Measurements from ENCODE around the gene NTM.

NTM gene

GRCh38 chr11:131683131-131683530 lies 312.7 kb downstream of the NTM start:
- FAIRE-seq (no peak), DNase-seq (ENCODE audit: insufficient read length, low spot score) (no peak)
- no peak for TF ChIP-seq CTCF (IDR thresholded peaks at IDR 0.05; ENCODE audit: insufficient read depth, missing control alignments)

- TF ChIP-seq CTCF (IDR thresholded peaks at IDR 0.05; ENCODE audit: insufficient read depth, missing control alignments) = no peak
- FAIRE-seq (no peak), DNase-seq (ENCODE audit: insufficient read length, low spot score) (no peak)
These were observed 313.3 kb downstream of the NTM start for GRCh38 chr11:131683666-131684065.

GRCh38 chr11:131684111-131685060 lies 314.0 kb downstream of the NTM start:
- no peak for DNase-seq (ENCODE audit: insufficient read length, low spot score)
- no peak for TF ChIP-seq CTCF (IDR thresholded peaks at IDR 0.05; ENCODE audit: insufficient read depth, missing control alignments)
- FAIRE-seq = no peak

- no peak for TF ChIP-seq CTCF (IDR thresholded peaks at IDR 0.05; ENCODE audit: insufficient read depth, missing control alignments)
- DNase-seq (ENCODE audit: insufficient read length, low spot score) (no peak), FAIRE-seq (no peak)
These were observed 314.8 kb downstream of the NTM start for GRCh38 chr11:131685206-131685605.

GRCh38 chr11:131685906-131686305 lies 315.5 kb downstream of the NTM start:
- no peak for TF ChIP-seq CTCF (IDR thresholded peaks at IDR 0.05; ENCODE audit: insufficient read depth, missing control alignments)
- DNase-seq (ENCODE audit: insufficient read length, low spot score) (no peak), FAIRE-seq (no peak)

GRCh38 chr11:131686836-131687235 lies 316.4 kb downstream of the NTM start:
- FAIRE-seq (no peak), DNase-seq (ENCODE audit: insufficient read length, low spot score) (no peak)
- no peak for TF ChIP-seq CTCF (IDR thresholded peaks at IDR 0.05; ENCODE audit: insufficient read depth, missing control alignments)
